KG1 (cell line): ENCODE data around the gene PLEKHM1.
A peak's percentile ranks its signal among the peaks of the same experiment; 100 is the strongest.
"Not testable (repeated sequence)": the region's sequence is repeated elsewhere in the genome, so short reads cannot be mapped to it uniquely, and the experiment has no call there.

Experiments
- DNase-seq: peaks from one replicate; lab custom pipeline; 2025; lab: John Stamatoyannopoulos, UW

The PLEKHM1 gene

DNA sequence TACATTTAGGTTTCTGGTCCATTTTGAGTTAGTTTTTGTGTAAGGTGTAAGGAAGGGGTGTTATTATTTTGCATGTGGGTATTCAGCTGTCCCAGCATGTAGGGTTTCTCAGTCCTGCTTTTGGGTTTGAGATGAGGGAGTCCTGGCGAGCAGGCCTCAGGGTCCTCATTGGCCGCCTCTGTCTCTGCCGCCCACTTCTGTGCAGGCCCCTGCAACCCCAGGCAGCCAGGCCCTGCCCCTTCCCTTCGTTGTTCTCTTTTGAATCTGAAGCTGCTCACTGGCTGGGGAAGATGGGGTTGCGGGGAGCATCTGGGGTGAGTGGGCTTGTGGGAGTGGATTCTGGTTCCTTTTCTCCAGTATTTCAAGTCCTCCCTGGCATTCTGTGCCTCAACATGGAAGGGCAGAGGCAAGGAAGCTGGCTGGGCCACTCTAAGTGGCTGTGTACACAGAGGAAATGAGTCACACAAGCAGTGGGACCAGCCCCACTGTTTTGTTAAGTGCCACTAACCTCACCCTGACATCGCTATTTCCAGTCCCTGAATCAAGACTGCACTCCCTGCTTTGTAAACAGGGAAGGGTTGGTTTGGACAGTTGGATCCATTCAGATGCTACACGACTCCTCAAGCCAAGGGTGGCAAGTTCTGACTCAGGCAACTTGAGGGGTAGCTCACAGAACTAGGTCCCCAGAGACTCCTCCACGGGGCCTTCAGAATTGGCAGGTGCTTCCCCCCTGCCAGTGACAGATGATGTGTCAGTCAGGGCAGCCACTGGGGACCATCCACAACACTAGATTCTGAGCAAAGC is 28.8 kb downstream of the PLEKHM1 start:
- DNase-seq, result not testable (repeated sequence)

DNA sequence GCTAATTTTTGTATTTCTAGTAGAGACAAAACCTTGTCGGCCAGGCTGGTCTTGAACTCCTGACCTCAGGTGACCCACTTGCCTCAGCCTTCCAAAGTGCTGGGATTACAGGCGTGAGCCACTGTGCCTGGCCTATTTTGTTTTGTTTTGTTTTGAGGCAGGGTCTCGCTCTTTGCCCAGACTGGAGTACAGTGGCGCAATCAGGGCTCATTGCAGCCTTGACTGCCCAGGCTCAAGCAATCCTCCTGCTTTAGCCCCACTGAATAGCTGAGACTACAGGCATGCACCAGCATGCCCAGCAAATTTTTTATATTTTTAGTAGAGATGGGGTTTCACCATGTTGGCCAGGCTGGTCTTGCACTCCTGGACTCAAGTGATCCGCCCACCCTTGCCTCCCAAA is 30.1 kb downstream of the PLEKHM1 start:
- not testable (repeated sequence) for DNase-seq

DNA sequence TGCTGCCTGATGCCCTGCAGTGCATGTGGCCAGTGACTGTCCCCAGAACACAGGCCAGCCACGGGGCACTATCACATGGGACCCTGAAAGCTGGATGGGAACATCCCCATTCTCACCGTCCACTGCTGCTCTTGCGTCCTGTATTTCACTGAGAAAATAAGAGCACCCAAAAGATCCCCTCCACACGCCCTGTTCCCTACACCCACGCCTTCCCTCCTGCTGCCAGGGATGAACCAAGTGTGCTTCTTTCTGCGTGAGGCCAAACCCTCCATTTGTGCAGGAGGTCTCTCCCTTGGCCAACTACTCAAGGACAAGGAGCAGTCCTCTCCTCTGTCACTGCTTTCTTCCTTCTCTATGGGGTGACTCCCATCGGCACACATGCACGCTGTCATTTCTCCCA is 36.2 kb downstream of the PLEKHM1 start:
- not testable (repeated sequence) for DNase-seq

DNA sequence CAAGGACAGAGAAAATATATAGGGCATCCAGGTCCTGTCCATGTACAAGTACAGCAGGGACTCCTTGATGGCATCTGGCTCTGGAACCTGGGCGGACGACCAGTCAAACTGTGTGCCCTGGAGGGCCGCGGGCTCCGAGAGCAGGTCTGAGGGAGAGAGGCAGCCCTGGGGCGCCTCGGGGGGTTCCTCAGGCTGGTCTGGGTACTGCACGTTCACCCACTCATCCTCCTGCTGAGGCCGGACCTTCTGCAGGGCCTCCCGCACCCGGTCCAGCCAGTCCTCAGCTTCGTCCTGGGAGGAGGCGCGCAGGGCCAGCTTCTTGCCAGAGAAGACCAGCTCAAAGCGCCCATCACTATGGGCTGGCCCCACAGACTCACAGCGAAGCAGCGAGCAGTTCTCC is 36.8 kb downstream of the PLEKHM1 start:
- not testable (repeated sequence) for DNase-seq

DNA sequence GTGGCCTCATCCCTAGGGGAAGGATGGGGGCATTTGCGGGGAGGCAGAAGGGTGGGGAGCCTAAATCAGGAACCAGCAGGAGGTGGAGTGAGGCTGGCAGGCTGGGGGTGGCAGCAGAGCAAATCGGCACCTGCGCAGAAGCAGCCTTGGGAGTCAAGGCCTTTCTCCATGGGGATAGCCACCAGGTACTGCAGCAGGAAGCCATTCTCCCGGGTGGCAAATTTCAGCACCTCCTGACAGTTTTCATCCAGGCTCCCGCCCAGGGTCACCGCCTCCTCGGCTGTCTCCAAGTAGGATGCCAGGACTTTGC is 37.3 kb downstream of the PLEKHM1 start:
- DNase-seq, result not testable (repeated sequence)

DNA sequence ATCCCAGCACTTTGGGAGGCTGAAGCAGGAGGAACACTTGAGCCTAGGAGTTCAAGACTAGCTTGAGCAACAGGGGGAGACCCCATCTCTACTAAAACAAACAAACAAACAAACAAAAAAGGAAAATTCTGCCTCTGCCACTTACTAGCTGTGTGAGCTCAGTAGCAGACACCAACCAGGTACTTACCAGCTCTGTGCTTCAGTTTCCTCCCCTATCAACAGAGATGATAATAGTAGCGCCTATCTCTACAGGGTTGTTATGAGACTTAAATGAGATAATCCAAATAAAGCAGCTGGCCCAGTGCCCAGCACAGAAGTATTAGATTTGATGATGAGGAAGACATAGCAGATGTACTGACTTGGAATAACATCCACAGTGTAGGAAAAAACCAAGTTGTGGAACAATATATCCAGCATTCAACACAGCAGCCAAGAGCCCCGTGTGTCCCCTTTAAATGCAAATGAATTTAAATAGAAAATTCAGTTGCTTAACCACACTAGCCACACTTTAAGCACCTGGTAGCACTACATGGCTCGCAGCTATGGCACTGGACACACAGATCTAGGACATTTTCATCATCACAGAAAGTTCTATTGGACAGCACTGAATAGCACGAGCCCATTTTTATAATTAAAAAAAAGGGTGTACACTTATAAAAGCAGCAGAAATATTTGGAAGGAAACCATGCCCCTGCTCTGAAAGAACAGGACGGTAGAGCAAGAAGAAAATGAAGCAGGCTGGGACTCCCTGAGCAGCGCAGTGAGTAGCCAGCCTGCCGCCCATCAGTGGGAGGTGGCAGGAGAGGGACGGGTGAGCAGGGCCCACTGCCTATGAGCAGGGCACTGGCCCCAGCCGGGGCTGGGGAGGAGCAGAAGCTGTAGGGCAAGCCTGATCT is 37.9 kb downstream of the PLEKHM1 start:
- DNase-seq, result not testable (repeated sequence)

DNA sequence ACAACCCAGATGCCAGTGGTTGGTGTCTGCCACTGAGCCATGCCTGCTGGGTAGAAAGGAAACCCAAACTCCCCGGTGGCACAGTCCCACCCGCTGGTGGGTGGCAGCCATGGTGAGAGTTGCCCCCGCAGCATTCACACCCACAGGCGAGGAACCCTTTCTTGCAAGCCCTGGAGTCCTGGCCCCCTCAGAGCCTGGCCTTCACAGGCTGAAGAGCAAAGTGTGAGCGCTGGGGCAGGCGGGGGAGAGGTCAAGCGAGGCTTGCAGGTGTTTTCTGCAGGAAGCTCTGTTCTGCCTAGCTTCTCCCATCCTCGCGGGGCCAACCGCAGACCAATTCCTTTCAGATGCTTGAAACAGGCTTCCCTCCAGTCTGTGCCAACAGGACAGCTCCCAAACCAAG is 38.9 kb downstream of the PLEKHM1 start:
- DNase-seq, result not testable (repeated sequence)

DNA sequence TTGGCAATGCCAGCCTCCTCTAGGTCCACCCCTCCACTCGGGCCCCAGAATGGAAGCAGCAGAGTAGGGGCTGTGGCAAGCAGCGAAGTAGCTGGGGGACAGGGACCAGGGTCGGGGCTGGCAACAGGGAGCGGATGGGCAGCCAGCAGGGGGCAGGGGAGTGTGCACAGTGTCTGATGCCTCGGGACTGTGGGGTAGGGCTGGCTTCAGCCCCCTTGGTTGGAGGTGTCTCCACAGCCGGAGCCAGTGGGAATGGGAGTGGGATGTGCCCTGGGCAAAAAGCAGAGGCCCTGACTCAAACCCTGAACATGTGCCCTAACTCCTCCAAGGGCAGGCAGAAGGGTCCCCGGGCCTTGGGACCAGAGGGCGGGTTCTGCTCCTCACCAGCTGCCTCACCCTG is 39.4 kb downstream of the PLEKHM1 start:
- no peak for DNase-seq

DNA sequence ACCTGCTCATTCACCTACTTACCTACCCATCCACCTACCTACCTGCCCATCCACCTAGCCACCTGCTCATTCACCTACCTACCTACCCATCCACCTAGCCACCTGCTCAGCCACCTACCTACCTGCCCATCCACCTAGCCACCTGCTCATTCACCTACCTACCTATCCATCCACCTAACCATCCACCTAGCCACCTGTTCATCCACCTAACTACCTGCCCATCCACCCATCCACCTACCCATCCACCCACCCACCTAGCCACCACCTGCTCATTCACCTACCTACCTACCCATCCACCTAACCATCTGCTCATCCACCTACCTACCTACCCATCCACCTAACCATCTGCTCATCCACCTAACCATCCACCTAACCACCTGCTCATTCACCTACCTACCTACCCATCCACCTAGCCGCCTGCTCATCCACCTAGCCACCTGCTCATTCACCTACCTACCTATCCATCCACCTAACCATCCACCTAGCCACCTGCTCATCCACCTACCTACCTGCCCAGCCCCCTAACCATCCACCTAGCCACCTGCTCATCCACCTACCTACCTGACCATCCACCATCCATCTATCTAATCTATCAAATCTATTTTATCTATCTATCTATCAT is 40.7 kb downstream of the PLEKHM1 start:
- DNase-seq, result not testable (repeated sequence)

DNA sequence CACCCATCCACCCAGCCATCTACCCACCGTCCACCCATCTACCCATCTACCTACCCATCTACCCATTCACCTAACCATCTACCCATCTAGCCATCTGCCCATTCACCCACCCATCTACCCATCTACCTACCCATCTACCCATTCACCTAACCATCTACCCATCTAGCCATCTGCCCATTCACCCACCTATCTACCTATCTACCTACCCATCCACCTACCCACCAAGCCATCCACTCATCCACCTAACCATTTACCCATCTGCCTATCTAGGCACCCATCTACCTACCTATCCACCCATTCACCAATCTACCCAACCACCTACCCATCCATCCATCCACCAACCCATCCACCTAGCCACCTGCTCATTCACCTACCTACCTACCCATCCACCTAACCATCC is 41.3 kb downstream of the PLEKHM1 start:
- not testable (repeated sequence) for DNase-seq

DNA sequence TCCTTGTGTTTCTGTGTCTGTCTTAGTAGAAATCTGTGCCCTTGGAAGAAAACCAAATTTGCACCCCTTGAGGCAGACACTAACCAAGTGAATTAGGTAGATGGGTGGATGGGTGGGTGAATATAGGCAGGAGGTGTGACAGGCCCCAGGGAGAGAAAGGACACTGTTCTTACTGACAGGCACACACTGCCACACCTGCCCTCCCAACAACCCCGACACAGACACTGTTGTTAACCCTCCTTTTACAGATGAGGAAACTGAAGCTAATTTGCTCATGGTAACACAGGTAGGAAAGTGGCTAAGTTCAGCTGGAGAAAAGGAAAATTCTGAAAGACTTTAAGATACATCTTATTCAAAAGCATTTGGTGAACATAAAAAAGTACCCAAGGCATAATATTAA is 42.0 kb downstream of the PLEKHM1 start:
- DNase-seq, result not testable (repeated sequence)

DNA sequence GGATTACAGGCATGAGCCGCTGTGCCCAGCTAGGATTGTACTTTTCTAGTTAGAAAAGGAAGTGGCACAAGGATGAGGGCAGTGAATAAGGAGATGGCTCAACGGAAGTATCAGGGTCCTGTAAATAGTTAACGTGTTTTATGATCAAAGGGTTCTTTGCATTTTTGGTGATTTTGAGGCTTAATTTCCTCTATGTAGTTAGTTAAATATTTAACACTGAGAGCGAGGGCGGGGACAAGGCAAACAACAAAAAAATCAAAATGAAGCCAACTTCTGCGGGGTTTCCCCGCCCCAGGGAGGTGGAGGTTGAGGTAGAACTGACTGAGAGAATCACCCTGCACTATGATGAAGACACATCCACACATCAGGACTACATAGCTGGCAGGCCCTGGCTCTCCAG is 42.5 kb downstream of the PLEKHM1 start:
- not testable (repeated sequence) for DNase-seq

DNA sequence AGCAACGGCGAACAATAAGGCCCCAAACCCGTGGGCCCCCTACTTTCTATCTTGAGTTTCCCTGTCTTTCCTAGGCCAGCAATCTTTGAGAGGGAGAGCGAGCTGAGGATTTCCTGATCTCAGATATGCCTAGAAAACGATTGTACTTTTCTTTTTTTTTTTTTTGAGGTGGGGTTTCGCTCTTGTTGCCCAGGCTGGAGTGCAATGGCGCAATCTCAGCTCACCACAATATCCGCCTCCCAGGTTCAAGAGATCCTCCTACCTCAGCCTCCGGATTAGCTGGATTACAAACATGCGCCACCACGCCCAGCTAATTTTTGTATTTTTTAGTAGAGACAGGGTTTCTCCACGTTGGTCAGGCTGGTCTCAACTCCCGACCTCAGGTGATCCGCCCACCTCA is 42.9 kb downstream of the PLEKHM1 start:
- DNase-seq, result not testable (repeated sequence)

DNA sequence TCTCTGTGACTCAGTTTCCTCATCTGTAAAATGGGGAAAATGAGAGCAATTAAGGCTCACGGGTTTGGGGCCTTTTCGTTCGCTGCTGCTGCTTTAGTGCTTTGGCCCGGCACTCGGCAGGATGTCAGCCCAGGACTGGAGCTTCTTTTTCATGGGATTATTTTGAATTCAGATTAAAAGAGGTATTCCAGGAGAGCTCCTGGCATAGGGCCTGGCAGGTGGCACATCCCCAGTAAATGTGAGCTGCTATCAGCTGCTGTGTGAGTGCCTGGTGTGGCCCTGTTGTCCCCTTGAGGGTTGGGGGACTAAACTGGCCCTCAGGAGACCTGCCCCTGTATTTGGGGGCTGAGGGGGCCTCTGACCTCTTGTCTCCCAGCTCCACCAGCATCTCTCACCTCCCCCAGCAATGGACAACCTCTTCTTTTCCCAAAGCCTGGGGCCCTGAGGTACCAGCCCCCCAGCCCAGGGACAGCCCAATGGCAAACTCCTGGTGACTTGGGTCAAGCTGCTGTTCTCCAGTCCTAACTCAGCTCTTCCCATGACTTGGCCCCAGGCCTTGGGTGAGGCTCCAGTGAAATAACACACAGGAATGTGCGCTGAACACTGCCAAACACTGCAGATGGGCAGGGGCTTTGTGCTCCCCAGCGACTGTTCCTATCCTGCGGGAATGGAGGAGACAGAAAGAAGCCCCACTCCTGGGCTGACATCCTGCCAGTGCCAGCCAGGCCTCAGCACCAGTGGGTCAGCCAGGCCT is 43.5 kb downstream of the PLEKHM1 start:
- DNase-seq, result not testable (repeated sequence)

DNA sequence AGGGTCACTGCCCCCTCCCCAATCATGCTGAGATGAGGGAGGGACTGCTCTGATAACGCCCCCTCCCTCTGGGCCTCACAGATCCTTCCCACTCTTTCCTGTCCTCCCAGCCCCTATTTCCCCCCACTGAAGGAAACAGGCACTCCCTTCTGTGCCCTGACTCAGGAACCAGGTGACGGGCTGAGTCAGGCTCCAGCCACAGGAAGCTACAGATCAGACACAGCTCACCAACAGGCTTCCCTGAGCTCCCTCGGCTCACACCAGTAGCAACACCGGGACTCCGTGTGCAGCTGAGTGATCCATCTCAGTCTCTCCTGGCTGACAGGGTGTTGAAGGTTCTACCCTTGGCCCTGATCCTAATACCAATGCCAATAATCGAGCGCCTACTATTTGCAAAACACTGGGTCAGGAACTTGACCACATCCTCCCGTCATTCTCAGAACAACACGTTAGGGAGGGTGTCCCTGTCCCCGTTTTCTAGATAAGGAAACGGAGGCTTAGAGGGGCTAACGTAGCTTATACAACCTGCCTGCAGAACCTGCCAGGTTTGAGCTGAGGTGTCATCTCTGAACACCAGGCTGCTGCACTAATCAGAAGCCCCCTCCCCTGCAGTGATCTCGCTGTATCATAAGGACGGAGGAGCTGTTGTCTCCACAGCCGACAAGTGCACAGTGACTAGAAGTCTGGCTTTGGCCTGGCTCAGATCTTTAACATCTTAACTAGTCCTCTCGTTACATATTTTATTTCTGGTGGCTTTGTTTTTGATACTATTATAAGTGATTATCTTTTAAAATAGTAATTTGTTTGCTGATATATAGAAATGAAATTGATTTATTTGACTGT is 44.4 kb downstream of the PLEKHM1 start:
- peak; percentile 22 for DNase-seq

DNA sequence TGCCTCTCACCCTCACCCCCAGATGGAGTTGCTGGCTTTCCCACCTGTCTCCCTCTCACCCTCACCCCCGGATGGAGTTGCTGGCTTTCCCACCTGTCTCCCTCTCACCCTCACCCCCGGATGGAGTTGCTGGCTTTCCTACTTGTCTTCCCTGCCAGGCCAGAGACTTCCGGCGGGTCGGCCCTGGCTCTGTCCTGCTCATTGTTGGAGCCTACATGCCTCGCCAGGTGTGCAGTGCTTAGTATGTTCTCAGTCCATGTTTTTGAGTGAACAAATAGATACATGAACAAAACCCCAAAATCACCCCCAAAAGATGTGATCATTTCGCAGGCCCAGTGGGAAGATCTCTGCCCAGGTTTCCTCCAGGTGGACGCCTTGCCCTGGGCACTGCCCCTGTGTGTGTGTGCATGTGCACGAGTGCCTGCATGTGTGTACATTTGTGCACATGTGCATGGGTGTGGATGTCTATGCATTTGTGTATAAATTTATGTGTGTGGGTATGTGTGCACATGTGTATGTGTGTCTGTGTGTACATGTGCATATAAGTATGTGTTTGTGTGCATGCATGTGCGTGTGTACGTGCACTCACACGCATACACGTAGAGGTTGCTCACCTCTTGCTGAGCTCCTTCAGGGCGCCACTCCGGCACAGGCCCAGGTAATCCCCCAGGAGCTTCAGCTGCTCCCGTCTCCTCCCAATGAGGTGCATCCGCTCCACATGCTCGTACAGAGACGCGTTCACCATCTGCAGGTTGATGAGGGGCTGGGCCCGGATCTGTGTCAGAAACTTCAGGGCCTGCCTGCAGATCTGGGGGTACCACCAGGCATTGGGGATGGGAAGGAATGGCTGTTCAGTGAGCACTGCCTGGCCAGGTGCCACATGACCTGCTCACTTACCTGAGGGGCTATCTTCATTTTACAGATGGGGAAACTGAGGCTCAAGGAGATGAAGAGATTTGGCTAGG is 45.4 kb downstream of the PLEKHM1 start:
- not testable (repeated sequence) for DNase-seq

DNA sequence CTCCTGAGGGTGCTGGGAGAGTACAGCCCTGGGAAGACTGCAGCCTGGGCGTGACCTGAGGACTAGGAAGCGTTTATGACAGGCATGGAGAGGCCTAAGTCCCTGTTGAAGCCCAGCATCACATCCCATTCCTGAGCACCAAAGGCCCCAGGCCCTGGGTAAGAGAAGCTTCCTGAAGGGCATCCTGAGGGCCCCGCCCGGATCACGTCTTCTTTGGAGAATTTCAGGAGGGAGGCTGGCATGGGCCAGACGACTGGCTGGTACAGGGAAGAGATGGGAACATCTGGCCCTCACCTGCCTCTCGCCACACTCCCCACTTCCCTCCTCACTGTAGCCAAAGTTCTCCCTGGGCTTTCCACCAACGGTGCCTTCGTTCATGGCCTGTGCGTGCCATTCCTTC is 46.2 kb downstream of the PLEKHM1 start:
- not testable (repeated sequence) for DNase-seq

DNA sequence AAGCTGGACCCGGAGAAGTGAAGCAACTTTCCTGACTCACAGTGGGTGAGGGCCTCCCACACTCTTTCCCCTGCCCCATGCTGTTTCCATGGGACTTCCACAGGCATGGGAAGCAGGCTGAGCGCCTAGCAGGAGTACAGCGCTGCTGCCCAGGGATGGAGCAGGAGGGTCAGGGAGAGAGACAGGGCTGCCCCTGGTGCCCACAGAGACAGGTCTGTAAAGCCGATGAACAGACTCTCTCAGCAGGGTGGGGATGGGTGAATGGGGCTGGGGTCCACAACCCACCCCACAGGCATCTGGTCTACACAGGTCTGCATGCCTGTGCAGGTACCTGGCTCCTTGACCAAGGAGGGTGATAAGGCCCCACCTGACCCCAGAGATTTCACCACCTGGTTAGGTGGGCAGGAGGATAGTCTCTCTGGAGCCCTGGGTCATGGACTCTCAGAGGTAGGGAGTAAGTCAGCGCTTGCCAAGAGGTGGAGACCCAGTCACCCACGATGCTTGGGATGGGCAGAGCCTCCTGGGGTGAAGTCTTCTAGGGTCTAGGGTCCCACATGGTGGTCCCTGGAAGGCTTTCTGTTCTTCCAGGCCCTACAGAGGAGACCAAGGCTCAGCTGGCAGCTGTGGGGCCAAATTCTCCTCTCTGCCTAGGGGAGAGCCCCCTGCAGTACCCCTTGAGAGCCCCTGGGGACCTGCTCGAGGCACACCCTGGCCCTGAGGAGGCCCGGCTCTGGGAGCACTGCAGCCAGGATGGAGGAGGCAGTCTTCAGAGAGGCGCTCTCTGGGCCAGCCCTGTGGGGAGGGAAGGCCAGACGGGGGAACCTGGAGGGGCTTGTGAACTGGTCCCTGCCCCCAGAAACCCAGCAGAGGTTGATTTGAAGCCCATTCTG is 46.9 kb downstream of the PLEKHM1 start:
- not testable (repeated sequence) for DNase-seq
